Activated CD4-positive, CD25-positive, alpha-beta regulatory T cell (primary cell): ENCODE results near the gene INTS4.
"Not testable (repeated sequence)": the region's sequence is repeated elsewhere in the genome, so short reads cannot be mapped to it uniquely, and the experiment has no call there.

Experiments
- DNase-seq, 4 experiments: peaks; one replicate each; lab custom pipeline; 2025; lab: John Stamatoyannopoulos, UW

The INTS4 gene

DNA sequence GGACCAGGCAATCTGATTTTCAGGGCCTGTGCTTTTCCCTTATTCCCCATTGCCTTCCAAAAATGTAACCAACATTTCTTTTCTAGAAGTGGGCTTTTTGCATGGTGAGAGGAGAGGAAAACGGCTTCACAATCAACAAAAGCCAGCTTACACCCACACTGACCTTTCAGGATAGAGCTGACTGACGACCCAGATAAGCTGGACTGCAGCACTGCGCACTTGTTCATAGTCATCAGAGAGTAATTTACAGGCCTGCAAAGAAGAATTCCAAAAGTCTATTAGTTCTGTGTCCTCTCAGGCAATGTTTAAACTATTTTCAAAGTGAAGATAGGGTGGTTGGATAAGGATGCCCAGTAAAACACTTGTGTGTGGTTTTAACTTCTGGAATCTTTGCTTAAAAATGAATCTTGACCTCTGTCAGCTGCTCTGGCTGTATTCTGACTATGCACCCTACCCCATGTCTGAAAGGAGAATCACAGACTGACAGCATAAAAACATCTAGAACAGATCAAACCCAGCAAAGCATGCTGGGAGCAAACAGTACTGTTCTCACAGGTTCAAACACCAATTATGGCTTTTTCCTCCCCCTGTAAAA, 35.8 kb downstream of the INTS4 start:
- not testable (repeated sequence) for DNase-seq

DNA sequence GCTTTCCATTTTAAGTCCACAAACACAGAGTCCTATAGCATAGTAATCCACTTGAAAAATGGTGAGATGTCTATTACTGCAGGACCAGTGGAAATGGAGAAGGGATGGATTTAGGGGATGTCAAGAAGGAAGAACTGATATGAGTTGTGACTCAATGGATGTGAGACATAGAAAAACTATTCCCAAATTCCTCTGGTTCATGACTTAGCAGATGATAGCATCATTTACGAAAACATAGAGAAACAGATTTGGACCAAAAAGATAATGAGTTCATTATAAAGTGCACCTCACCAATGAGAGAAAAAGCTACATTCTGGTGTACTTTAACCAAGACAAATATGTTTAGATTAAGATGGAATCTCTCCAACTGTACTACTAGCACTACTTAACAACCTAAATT, 51.2 kb downstream of the INTS4 start:
- DNase-seq, result not testable (repeated sequence)

DNA sequence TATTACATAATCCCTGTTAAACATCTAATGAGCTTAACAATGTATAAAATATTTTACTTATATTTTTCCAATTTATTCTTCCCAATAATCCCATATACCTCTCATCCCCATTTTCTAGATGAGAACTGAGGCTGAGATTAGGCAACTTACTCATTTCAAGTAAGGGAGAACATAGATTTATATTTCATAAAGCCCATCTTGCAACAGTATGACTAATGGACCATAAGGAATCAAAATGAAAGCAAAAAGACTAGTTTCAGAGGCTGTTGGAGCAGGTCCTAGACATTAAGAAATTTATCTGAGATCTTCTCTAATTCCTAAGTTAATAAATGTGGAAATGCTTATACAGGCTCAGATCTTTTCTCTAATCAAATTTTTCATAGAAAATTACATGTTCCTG, 52.0 kb downstream of the INTS4 start:
- DNase-seq, result not testable (repeated sequence)

DNA sequence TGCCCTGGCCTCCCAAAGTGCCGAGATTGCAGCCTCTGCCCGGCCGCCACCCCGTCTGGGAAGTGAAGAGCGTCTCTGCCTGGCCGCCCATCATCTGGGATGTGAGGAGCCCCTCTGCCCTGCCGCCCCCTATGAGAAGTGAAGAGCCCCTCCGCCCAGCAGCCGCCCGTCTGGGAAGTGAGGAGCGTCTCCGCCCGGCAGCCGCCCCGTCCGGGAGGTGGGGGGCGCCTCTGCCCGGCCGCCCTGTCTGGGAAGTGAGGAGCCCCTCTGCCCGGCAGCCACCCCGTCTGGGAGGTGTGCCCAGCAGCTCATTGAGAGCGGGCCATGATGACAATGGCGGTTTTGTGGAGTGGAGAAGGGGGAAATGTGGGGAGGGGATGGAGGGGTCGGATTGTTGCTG, 60.9 kb downstream of the INTS4 start:
- DNase-seq, result not testable (repeated sequence)

DNA sequence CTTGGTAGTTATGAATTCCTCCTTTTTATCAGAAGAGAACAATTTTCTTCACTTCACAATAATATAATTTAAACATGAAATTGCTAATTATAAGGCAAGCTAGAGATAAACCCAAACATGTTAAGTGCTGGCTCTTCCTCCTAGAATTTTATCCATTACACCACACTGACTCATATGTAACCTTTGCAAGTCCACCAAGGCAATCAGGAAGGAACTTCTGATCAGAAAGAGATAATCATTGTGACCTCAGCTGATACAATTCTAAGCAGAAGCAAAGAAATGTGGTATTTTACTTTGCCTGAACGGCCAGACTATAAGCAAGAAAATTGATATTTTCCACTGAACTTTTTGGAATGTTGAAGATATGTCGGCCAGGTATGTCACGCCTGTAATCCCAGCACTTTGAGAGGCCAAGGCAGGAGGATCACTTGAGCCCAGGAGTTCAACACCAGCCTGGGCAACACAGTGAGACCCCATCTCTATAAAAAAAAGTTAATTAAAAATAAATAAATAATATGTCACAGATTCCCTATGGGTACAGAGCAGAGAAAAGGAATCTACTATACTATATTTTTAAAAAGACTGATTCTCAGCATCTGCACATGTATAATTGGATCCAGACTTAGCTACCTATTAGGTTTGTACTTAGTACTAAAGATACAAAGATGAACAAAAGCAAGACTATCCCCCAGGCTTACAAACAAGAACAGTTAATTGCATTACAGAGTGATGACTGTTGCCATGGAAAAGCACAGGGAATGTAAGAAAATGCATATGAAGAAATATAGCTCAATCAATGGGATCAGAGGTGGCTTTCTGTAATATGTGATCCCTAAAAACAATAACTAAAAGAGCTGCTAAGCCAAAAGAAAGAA, 63.9 kb downstream of the INTS4 start:
- not testable (repeated sequence) for DNase-seq

DNA sequence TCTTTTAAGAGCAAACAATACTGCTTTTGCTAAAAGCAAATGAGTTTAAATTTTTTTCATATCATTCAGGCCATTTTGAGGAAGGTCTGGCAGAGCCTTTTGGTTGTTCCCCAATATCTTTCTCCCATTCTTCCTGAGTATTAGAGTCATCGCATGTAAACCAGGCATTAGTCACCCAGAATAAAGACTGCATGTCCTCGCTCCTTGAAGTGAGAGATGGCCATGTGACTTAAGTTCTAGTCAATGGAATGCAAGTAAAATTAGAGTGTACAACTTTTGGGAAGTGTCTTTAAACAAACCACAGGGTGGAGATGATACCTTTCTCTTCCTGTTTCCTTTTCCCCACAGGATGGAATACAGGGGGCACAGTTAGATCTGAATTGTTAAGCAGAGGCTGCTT, 76.8 kb downstream of the INTS4 start:
- DNase-seq, result not testable (repeated sequence)

DNA sequence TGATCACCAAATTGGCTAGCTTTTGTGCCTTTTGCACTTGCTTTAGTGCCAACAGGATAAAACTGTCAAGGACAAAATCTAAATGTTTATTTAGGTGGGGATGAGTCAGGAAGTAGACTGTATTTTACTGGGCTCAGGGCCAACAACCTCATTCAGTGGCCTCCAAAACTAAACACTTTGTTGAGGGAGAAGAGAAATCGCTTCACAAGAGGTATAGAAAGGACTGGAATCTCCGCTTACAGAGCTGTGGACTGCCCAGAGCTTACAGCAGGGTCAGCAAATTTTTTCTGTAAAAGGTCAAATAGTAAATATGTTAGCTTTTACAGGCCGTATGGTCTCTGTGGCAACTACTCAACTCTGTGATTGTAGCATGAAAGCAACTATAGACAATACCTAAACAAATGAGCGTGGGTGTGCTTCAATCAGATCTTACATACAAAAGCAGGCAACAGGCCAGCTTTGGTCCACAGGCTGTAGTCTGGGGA, 80.1 kb downstream of the INTS4 start:
- not testable (repeated sequence) for DNase-seq

DNA sequence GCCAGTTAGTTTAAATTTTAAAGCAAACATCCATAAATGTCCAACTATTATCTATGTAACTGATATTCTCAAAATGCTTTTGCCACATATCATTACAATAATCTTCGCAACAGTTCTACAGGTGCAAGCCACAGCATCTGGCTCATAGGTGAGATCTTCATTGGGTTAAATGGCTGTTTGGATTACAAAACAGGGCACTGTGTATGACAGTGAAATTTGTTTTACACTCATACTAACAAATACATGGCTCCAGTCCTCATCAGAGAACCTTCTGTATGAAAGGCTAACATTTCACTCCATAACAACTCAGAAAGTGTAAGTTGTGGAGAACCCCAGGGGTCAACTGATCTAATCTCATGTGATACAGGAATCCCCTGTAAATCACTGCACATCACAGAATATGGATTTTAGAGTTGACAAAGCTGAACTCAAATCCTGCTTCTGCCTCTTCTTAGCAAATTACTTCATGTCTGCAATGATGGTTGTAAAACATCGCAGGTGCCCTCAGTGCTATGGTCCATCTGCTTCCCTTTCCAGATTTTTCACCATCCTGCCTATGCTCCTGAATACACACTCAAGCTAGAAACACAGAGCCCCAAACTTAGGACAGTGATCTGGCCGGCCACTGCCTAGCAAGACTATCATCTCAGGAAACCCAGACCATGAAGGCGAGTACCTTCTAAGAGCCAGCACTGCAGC, 80.7 kb downstream of the INTS4 start:
- not testable (repeated sequence) for DNase-seq

DNA sequence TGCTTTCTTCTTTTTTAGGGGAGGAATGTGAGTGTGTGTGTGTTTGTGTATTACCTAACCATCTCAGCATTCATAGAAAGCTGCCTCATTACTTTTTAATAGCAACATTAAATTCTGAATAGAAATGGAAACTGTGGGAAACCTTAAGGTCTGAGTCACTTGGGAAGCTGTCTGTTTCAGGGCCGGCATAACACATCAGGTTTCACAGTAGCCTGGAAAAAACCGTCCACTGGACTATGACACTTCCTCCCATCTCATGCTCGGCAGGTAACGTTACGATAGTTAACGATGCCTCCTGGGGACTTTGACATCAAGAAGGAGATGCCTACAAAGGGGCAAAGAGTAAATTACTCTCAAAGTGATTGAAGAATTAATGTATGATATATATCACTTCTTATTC, 83.6 kb downstream of the INTS4 start:
- DNase-seq, result not testable (repeated sequence)

DNA sequence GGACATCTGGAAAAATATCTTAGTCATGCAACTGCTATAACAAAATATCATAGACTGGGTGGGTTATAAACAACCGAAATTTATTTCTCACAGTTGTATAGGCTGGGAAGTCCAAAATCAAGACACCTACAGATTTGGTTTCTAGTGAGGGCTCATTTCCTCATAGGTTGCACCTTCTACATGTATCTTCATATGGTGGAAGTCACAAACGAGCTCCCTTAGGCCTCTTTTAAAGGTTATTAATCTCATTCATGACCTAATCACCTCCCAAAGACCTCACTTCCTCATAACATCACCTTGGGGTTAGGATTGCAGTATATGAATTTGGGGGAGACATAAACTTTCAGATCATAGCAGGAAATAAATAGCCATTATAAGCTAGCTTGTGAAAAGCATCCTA, 85.2 kb downstream of the INTS4 start:
- no peak for DNase-seq

DNA sequence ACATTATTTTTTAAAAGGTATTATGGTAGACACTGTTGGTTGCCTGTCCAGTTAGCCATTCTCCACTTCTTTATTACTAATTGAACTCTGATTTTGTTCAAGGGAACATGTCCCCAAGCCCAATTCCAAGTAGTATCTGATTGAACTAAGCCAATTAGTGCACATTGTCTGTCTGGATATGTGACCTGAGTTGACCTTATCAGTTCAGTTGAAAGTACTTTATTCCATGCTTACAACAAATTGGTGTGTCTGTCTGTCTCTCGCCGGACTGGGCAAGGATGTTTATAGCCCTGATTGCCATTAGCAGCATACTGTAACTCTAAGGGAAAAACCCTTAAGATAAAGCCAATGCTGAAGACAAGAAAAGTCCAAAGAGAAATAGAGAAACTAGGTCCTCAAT, 85.6 kb downstream of the INTS4 start:
- no peak for DNase-seq

DNA sequence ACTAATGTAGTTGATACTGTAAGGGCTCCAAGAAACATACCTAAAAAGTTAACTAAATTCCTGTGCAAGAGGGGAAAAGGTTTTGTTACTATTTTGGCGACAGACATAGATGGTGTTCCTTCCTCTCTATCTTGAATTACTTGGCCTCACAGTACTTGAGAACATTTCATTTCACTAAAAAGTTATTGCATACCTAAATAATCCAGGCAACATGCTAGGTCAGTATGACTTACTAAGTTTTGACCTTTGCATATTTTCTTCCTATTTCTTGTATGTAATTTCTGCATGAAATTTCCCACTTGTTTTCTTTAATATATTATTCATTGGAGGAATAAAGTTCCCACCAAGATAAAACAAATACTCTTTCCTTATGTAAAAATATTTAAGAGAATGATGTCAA, 99.5 kb downstream of the INTS4 start:
- DNase-seq, result not testable (repeated sequence)

DNA sequence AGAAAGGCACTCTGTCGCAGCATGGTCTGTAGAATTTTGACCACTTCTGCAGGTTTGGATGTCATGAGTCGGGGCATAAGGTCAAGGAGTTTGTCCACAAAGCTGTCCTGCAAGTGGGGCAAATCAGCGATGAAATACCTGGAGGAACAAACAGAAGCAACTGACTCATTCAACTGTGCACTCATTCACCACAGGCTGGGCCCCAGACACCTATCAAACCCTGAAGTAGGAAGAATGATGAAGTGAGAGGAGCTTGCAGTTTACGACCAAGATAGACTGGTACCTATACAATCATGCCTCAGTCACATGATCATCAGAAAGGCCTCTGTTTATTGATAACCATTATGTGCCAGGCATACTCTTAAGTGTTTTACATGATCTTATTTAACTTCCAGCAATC, 102.8 kb downstream of the INTS4 start:
- DNase-seq, result not testable (repeated sequence)

DNA sequence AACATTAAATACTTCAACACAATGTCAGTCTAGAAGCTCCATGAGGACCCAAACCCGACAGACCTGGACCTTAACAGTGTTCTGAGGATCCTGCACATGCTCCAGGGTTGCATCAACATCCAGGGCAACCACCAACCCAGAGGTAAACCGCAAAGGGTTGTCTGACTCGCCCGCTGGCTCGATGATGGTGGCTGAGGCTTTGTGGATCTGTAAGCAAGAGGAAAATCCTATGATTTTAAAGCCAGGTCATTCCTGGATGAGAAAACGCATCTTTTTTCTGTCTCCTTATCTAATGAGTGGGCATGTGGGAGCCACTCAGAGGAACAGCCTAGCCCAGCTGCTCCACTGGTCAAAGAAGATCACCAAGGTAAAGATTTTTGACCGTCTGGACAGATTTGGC, 103.2 kb downstream of the INTS4 start:
- not testable (repeated sequence) for DNase-seq

DNA sequence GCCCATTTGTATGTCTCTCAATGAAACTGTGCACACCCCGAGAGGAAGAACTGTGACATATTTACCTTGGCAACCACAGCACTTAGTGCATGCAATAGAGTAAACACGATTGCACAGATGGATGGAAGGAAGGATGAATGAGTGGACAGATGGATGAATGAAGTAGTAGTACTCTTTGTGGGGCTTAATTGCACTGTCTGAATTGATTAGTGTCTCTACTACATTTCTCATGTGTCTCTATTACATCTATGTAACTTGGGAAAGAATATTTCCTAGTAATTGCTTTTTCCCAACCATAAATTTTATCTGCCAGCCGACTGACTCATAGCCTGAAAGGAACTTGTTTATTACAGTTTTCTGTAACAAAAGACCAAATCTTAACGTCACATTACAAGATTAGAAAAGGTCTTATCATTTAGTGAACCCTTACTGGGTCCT, 103.8 kb downstream of the INTS4 start:
- DNase-seq, result not testable (repeated sequence)

DNA sequence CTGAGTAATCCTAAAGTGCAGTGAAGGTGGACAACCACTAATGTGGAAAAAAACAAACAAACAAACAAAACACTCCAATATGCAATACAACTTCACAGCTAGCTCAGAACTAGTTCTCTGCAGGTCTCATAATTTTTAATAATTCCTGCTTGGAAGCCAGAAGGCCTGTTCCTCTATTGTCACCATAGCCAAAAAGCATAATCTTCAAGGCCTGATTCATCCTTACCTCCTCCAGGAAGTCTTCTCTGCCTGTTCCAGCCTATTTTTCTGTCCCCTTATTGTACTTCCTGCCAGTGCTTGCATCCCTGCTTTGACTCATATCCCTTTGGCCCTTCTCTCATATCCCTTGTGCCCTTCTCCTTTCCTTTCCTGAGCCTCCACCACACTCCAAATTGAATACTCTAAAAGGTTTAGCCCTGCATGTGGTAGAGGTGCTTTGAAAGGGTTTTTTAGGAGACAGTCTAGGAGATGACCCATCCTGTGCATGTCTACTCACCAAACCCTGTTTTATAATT, 104.3 kb downstream of the INTS4 start:
- DNase-seq, result not testable (repeated sequence)

DNA sequence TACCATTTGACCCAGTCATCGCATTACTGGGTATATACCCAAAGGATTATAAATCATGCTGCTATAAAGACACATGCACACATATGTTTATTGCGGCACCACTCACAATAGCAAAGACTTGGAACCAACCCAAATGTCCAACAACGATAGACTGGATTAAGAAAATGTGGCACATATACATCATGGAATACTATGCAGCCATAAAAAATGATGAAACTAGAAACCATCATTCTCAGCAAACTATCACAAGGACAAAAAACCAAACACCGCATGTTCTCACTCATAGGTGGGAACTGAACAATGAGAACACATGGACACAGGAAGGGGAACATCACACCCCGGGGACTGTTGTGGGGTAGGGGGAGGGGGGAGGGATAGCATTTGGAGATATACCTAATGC, 105.4 kb downstream of the INTS4 start:
- not testable (repeated sequence) for DNase-seq

DNA sequence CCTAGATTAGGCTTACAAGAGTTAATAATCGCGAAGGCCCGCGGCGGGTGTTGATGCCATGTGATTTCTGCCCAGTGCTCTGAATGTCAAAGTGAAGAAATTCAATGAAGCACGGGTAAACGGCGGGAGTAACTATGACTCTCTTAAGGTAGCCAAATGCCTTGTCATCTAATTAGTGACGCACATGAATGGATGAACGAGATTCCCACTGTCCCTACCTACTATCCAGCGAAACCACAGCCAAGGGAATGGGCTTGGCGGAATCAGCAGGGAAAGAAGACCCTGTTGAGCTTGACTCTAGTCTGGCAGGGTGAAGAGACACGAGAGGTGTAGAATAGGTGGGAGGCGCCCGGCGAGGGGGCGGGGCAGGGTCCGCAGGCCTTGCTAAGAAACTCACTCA, 108.1 kb downstream of the INTS4 start:
- DNase-seq, result no peak

DNA sequence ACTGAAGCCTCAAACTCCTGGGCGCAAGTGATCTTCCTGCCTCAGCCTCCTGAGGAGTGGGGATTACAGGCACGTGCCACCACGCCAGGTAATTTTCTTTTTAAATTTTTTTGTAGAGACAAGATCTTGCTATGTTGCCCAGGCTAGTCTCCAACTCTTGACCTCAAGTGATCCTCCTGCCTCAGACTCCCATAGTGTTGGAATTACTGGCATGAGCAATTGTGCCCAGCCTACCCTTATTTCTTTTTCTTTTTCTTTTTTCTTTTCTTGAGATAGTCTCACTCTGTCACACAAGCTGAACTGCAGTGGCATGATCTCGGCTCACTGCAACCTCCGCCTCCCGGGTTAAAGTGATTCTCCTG, 109.7 kb downstream of the INTS4 start:
- DNase-seq, result no peak

DNA sequence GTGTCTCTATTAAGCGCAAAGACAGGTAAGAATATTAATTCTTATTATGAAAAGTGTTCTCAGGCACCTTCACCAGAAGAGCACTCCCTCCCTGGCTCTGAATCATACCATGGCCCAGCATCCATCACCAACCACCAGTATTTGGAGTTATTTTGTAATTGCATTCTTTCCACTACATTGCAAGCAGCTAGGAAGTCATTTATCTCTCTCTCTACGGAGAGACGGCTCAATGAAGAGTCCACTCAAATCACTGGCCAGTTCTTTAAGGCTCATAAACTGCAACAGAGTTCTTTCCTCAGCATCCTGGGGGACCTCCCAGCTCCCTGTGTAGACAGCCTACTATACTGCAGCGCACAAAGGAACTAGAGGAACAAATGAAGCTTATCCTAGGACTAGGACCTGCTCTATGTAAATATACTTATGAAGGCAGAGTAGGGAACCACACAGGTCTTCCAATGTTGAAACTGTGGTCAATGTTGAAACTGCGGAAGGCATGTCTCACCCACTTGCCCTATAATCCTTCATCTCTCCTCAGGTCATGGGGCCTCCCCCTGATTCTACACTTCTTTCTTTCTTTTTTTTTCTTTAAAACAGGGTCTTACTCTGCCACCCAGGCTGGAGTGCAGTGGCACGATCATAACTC, 110.2 kb downstream of the INTS4 start:
- DNase-seq, result no peak

DNA sequence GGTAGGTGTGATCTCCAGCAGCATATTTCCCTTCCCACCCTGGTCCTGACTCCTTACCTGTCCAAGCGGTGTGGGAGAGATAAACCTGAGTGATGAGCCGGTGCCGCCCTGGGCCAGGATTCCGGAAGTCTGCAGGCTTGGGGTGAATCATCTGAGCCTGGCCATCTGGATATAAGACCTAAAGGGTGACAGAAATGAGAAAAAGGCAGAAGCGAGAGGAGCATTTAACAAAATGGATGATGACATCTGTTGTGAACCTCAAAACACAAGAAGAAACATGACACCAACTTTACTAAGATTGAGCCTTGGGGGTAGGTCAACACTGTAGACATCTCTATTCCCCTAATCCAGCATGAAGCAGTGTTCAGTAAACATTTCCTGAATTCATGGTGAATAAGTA, 110.7 kb downstream of the INTS4 start:
- no peak for DNase-seq

DNA sequence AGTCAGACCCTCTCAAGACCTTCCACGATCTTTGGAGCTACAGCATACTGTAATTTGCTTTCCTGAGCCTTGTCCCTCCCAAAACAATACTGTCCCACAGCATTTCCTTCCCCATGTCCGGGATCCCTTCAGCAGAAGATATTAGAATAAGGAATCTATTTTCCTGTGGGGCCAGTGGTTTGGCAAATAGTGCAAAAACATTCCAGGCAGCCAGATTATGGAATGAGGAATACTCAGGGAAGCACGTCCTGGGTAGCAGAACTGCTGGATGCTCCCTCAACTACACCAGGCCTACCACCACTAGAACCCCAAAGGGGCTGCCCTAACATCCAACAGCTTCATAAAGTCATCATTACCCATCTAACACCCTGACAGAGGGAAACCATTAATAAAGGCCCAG, 112.1 kb downstream of the INTS4 start:
- no peak for DNase-seq
